ENCODE measurements around the gene HK3. TPM values are rescaled to one million over a fixed set of nuclear protein-coding genes. Genes with fewer than 3 reads are reported as not detected.

Gene HK3
- total RNA-seq, 1 donor from 2014 or later: not detected

DNA sequence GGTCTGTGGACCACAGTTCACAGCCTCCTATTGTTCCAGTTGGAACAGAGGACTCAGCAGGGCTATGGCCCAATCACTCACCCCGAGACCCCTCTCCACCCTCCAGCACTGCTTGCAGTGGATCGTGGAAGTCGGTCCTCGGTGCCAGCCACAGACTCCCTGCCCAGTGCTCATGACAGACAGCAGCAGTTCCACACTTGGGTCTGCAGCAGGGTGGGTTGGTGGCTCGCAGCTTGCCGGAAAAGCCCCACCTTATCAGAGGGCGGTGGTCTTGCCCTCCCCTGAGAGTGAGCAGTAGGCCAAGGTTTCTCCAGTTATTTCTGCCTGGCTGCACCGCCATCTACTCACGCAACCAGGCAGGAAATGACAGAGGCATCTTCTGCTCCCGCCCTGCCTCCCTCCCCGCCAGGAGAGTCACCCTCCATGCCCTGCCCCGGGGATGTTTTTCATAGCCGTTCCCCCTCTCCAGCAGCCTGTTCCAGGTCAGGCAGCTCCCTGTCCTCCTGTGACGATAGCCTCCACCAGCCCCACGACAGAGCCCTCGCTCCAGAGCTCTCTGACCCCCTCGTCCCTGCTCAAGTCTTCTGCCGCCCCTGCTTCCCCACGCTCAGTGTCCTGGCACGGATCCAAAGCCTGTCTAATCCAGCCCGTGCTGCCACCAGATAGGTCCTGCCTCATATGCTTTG is 54.3 kb downstream of the HK3 start:
- TF ChIP-seq, protein P1, sequence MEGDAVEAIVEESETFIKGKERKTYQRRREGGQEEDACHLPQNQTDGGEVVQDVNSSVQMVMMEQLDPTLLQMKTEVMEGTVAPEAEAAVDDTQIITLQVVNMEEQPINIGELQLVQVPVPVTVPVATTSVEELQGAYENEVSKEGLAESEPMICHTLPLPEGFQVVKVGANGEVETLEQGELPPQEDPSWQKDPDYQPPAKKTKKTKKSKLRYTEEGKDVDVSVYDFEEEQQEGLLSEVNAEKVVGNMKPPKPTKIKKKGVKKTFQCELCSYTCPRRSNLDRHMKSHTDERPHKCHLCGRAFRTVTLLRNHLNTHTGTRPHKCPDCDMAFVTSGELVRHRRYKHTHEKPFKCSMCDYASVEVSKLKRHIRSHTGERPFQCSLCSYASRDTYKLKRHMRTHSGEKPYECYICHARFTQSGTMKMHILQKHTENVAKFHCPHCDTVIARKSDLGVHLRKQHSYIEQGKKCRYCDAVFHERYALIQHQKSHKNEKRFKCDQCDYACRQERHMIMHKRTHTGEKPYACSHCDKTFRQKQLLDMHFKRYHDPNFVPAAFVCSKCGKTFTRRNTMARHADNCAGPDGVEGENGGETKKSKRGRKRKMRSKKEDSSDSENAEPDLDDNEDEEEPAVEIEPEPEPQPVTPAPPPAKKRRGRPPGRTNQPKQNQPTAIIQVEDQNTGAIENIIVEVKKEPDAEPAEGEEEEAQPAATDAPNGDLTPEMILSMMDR (conservative IDR thresholded peaks at IDR 0.05; ENCODE audit: low read depth, low read length): no peak
- no peak for DNase-seq (ENCODE audit: low read depth)
- peak overlapping the region; percentile 8 for H3K4me3 ChIP-seq (ENCODE audit: low read depth, low read length)

DNA sequence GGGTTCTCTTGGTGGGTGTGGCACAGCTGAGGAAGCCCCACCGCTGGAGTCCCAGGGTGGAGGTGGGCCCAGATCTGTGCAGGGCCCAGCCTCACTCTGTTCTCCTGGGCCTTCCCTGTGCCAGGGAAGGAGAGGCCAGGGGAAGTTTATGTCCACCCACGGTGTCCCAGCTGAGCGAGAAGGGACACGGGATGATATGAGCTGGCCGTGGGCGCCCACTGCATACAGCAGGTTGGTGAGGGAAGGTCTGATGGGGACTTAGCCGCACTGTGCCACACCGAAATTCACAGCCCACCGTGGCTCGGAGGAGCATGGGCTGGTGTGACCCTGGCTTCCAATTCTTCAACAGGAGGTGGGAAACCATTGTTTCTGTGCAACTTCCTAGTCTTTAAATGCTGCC is 54.9 kb downstream of the HK3 start:
- DNase-seq (ENCODE audit: low read depth): no peak
- TF ChIP-seq, protein P1 (conservative IDR thresholded peaks at IDR 0.05; ENCODE audit: low read depth, low read length): no peak
- H3K4me3 ChIP-seq (ENCODE audit: low read depth, low read length): no peak overlapping the region

DNA sequence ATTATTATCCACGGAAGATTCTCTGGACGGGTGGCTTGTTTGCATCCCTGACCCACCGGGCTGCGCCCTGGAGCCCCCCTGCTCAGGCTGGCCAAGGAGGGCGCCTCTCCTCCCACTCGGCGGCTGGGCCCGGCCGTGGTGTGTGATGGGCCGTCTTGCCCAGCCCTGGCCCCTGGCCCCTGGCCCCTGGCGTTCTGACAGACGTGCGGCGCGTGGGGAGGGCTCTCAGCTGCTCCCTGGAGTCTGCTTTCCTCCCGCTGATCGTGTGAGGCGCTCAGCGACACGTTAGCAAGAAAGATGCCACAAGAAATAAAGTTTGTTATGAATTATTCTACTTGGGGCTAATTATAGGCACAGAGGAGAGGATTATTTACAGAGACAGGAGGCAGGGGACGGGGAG is 55.5 kb downstream of the HK3 start:
- no peak for DNase-seq (ENCODE audit: low read depth)
- H3K4me3 ChIP-seq (ENCODE audit: low read depth, low read length): no peak overlapping the region
- TF ChIP-seq, protein P1 (conservative IDR thresholded peaks at IDR 0.05; ENCODE audit: low read depth, low read length): no peak

DNA sequence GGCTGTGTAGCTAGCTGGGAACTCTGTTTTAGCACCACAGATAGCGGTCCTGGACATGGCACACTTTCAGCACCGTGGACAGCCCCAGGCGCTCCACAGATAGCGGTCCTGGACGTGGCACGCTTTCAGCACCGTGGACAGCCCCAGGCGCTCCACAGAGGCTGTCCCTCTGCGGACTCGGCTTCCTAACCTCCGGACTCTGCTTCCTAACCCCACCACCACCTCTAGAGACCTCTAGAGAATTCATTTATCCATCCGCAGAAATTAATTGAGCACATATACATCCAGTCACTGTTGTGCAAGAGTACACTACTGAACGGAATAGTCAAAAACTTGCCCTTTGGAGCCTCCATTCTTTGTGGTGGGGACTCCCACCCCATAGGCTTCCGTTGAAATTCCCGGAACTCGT is 61.4 kb downstream of the HK3 start:
- no peak overlapping the region for H3K4me3 ChIP-seq (ENCODE audit: low read depth, low read length)
- TF ChIP-seq, protein P1 (conservative IDR thresholded peaks at IDR 0.05; ENCODE audit: low read depth, low read length): no peak
- peak; percentile 16 for DNase-seq (ENCODE audit: low read depth)

DNA sequence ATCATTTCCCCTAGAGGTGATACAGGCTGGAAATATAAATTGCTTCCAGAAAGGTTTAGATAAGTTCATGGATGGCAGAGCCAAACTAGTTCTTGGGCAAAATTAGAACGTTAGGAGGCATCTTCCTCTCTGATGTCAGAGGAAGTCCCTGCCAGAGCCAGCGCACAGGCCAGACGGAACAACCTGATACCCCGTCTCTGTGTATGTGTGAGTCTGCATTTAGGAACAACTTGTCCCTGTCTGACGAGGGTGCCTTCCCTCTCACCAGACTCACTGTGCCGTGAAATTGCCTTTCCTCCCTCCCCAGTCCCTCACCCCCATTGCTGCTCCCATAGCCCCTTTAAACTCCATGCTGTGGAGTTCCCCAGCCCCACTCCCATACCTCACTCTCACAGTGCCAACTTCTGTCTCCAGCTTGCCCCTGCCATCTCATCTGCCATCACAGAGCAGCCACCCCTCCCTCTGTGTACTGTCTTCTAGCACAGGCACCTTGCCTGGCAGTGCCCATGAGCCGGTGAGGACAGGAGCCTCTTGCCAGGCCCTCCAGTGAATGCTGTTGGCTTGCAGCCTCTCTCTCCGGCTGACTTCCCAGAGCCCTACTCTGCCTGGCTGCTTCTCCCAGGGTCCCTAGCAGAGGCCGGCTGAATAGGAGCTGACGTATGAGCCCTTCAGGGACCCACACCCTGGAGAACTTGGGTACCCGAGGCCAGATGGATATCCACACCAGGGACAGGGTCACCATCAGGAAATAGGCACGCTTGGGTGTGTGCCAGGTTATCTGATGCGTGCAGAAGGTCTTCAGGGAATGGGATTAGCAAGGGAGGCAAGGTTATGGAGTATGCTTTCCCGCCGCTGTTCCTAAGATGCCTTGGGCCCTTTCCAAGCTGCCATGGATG is 62.1 kb downstream of the HK3 start:
- DNase-seq (ENCODE audit: low read depth): no peak
- H3K4me3 ChIP-seq (ENCODE audit: low read depth, low read length): no peak overlapping the region
- TF ChIP-seq, protein P1 (conservative IDR thresholded peaks at IDR 0.05; ENCODE audit: low read depth, low read length): no peak

DNA sequence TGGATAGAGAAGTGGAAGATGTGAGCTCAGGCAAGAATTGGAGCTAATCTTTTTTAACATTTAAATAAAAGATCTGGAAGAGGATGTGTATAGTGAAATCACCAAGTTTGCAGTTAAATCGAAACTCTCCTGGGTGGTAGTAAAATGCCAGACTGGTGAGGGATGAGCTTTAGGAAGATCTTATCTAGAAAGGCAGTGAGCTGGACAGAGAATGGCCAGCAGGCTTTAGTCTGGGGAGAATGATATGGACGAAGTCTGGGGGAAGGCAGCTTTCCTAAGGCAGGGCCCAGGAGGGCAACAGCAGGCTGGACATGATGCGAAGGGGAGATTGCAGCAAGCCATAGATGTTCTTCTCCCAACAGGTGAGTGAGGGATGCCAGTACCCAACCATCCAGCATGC is 63.2 kb downstream of the HK3 start:
- no peak overlapping the region for H3K4me3 ChIP-seq (ENCODE audit: low read depth, low read length)
- no peak for DNase-seq (ENCODE audit: low read depth)
- TF ChIP-seq, protein P1 (conservative IDR thresholded peaks at IDR 0.05; ENCODE audit: low read depth, low read length): no peak

Measured in epithelial cell of proximal tubule (primary cell).